GM12874 (cell line): ENCODE measurements around the gene CTNNA3.

Experiments
- TF ChIP-seq, protein P1 (sequence below): IDR thresholded peaks from 2 replicates; pipeline ENCODE4 v1.5.1; 2011; ENCODE audit warnings: low read depth, mild to moderate bottlenecking, control low read depth, low read length, moderate library complexity; ENCODE audit not compliant: insufficient read depth

The CTNNA3 gene

DNA sequence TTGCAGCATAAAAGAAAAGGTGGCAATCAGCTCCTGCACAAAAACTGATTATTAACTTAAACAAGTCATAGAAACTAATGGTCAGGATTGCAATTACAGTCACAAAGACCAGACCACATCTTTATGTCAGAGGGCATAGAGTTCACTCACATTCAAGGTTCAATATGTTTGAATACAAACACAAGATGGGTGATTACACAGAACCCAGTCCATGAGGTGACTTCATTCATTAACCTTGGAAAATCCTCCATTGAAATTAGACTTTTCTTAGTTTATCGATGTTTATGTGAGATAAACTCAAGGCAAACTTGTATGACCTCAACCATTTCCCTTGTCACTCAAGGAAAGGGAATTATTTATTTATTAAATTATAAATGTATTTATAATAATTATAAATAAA, 1158.8 kb downstream of the CTNNA3 start:
- TF ChIP-seq, protein P1, sequence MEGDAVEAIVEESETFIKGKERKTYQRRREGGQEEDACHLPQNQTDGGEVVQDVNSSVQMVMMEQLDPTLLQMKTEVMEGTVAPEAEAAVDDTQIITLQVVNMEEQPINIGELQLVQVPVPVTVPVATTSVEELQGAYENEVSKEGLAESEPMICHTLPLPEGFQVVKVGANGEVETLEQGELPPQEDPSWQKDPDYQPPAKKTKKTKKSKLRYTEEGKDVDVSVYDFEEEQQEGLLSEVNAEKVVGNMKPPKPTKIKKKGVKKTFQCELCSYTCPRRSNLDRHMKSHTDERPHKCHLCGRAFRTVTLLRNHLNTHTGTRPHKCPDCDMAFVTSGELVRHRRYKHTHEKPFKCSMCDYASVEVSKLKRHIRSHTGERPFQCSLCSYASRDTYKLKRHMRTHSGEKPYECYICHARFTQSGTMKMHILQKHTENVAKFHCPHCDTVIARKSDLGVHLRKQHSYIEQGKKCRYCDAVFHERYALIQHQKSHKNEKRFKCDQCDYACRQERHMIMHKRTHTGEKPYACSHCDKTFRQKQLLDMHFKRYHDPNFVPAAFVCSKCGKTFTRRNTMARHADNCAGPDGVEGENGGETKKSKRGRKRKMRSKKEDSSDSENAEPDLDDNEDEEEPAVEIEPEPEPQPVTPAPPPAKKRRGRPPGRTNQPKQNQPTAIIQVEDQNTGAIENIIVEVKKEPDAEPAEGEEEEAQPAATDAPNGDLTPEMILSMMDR, result no peak

DNA sequence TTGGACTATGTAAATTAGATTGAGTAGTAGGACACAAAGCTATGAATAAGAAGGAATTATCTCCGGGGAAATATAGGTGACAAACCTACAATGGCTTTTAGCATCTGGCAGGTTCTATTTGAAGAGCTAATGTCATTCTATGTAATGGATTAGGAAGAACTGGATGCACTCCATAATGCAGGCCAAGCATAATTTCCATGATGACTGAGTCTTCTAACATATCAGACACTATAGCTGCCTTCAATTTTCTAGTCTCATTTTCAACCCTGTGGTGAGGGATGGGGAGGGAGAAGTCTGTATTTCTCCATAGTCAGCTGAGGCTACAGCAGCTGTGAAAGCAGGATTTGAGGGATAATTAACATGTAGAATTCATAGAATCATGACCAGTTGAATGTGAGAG, 1160.6 kb downstream of the CTNNA3 start:
- TF ChIP-seq, protein P1, result no peak

DNA sequence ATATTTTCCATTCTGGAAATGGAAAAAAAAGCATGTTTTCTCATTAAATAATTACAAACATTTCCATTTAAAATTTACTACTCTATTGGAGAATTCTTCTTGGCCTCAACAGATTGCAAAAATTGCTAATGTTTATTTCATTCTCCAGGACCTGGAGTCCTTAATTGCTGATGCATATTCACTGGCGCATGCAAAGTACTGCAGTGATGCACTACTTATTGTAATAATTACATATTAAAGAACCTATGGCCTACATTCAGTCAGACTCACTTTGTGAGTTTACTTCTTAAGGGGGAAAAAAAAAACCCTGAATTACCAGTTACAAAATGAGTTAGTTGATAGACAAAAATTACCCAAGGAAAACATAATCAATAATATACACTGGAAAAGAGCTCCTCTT, 1161.1 kb downstream of the CTNNA3 start:
- TF ChIP-seq, protein P1, result no peak

DNA sequence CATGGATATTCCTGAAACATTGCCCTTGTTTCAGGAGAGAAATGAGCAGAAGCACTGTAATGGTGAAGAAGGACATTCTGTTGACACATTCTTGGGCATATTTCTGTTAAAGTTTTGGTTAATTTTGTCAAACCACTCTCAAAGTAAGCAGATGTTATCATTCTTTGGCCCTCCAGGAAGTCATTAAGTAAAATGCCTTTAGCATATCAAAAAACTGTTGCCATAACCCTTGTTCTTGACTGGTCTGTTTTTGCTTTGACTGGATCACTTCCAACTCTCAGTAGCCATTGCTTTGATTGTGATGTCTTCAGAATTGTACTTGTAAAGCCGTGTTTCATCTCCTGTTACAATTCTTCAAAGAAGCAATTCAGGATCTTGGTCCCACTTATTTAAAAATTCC, 1174.5 kb downstream of the CTNNA3 start:
- TF ChIP-seq, protein P1, result no peak

DNA sequence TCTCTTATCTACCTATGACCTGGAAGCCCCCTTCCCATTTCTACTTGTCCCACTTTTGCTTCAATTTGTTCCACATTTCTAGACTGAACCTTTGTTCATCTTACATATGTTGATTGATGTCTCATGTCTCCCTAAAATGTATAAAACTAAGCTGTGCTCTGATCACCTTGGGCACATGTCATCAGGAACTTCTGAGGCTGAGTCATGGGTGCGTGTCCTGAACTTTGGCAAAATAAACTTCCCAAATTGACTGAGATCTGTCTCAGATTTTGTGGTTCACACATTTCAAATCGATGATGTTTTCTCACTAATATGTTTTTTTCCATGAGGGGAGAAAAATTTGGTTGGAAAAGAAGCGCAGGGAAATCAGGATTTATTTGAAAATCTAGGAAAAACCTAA, 1176.4 kb downstream of the CTNNA3 start:
- TF ChIP-seq, protein P1, result no peak

DNA sequence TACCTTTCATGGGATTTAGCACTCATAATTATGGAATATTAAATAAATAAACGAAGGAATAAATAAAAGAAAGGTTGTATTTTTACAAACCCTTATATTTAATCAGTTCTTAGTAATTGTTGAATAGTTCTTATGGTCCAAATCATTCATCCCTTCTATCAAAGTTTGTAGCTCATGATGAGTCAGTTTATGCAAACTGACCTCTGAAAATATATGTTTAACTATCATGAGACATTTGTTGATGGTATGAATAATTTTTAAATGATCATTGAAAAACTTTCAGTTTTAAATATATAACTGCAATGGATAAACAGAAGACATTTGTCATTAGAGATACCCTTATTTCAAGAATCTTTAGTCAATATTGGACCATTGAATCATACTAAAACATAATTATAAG, 1181.3 kb downstream of the CTNNA3 start:
- TF ChIP-seq, protein P1, result no peak

DNA sequence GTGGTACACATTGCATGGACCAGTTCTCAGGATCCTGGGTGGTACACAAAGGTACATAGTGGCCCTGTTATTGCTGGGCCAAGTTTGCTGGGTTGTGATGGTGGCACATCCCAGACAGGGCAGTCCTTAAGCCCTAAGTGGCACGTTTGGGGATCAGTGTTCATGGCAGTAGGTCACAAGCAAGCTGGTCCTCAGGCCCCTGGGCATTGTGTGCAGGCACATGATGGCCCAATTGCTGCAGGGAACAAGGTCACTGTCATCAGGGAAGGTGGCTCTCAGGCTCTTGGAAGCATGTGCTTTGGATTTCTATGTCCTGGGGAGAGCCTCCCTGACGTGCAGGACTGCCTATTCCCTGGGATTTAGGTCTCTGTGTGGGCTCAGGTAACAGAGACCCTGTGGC, 1182.5 kb downstream of the CTNNA3 start:
- TF ChIP-seq, protein P1, result no peak
